SH-SY5Y (cell line): Measurements from ENCODE around the gene DDX27.

Experiments
- GATA2 ChIP-seq: IDR thresholded peaks from 2 replicates; pipeline ENCODE4 v1.6.1; 2011; ENCODE audit warnings: mild to moderate bottlenecking, low read depth, low read length
- GATA3 ChIP-seq: IDR thresholded peaks from 2 replicates; pipeline ENCODE4 v1.6.1; 2011; ENCODE audit warnings: low read depth, mild to moderate bottlenecking, low read length, moderate library complexity

- TF ChIP-seq GATA2, result no peak
- no peak for TF ChIP-seq GATA3
These were observed 37.0 kb downstream of the DDX27 start for GRCh38 chr20:49256261-49256660.
